ENCODE measurements around the gene BST1. TPM values are rescaled to one million over a fixed set of nuclear protein-coding genes. Genes with fewer than 3 reads are reported as not detected.

BST1 gene
- total RNA-seq, 1 experiment from 2014 or later, result not detected

GRCh38 chr4:15704129-15704528 is 1.3 kb downstream of the BST1 start:
- Histone ChIP-seq H3K79me2 (ENCODE audit: insufficient read depth, low read length) (no peaks in the 10 kb centered on the region), H4K91ac (ENCODE audit: insufficient read length, low read depth, low read length) (no peak overlapping the region), H2BK5ac (ENCODE audit: insufficient read length, low read length) (no peak overlapping the region), H2BK15ac (ENCODE audit: low read depth, low read length) (no peak overlapping the region), H2AK5ac (ENCODE audit: insufficient read length, low read length) (no peak overlapping the region), H3K4me1 (ENCODE audit: insufficient read depth, low read length) (no peaks in the 10 kb centered on the region; the same call in 1 of the 2 replicates), H2BK12ac (ENCODE audit: insufficient read length, low read depth, low read length) (no peak overlapping the region), H4K20me1 (ENCODE audit: control insufficient read depth, insufficient read depth, insufficient read length) (no peaks in the 10 kb centered on the region), H3K4ac (ENCODE audit: low read depth, low read length) (no peak overlapping the region), H2AFZ (ENCODE audit: low read length) (no peak overlapping the region), H3K23ac (ENCODE audit: insufficient read length, low read depth, low read length) (no peak overlapping the region), H3K23me2 (ENCODE audit: insufficient read length, low read depth, low read length, poor library complexity, severe bottlenecking) (no peaks in the 10 kb centered on the region), H3K9me3 (ENCODE audit: control insufficient read depth, low read depth, low read length) (no peaks in the 10 kb centered on the region), H3K14ac (ENCODE audit: insufficient read depth, low read length) (no peak overlapping the region), H3K9ac (ENCODE audit: extremely low read depth, insufficient read length, low read length) (no peak overlapping the region), H3K18ac (ENCODE audit: insufficient read length, low read depth, low read length) (no peak overlapping the region), H3K27me3 (ENCODE audit: insufficient read depth, low read length) (no peaks in the 10 kb centered on the region), H3K4me2 (ENCODE audit: insufficient read depth, insufficient read length, low read length) (no peak overlapping the region), H3K27ac (ENCODE audit: insufficient read length, low read depth, low read length) (no peak overlapping the region), H3K56ac (ENCODE audit: insufficient read length, low read depth, low read length) (no peak overlapping the region), H4K8ac (replicated peaks; ENCODE audit: insufficient read length, low read depth, low read length) (no peak overlapping the region), H4K5ac (ENCODE audit: insufficient read length, low read depth, low read length) (no peak overlapping the region), H3K79me1 (ENCODE audit: insufficient read depth, low read depth, low read length, poor library complexity, severe bottlenecking) (no peaks in the 10 kb centered on the region), H2BK120ac (ENCODE audit: low read depth, low read length, poor library complexity, severe bottlenecking) (no peak overlapping the region), H3T11ph (ENCODE audit: low read length) (no peak overlapping the region), H2BK20ac (ENCODE audit: low read depth, low read length, poor library complexity, severe bottlenecking) (no peak overlapping the region)
- no peak for DNase-seq
- H3K4me1 Mint-ChIP-seq, result peaks cover 16 to 17% of the 10 kb centered on the region in 2 experiments
- H3K36me3 Mint-ChIP-seq (ENCODE audit: insufficient read depth in 1 of 3, low read depth in 3 of 3), result peaks cover 4 to 12% (median 11%) of the 10 kb centered on the region in 3 experiments
- TF ChIP-seq, protein P1, sequence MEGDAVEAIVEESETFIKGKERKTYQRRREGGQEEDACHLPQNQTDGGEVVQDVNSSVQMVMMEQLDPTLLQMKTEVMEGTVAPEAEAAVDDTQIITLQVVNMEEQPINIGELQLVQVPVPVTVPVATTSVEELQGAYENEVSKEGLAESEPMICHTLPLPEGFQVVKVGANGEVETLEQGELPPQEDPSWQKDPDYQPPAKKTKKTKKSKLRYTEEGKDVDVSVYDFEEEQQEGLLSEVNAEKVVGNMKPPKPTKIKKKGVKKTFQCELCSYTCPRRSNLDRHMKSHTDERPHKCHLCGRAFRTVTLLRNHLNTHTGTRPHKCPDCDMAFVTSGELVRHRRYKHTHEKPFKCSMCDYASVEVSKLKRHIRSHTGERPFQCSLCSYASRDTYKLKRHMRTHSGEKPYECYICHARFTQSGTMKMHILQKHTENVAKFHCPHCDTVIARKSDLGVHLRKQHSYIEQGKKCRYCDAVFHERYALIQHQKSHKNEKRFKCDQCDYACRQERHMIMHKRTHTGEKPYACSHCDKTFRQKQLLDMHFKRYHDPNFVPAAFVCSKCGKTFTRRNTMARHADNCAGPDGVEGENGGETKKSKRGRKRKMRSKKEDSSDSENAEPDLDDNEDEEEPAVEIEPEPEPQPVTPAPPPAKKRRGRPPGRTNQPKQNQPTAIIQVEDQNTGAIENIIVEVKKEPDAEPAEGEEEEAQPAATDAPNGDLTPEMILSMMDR (conservative IDR thresholded peaks at IDR 0.05), result no peak
- H3K9me3 Mint-ChIP-seq, result peaks cover 7 to 16% of the 10 kb centered on the region in 2 experiments
- H3K27ac Mint-ChIP-seq, result no peak overlapping the region
- peaks cover 3% of the 10 kb centered on the region; the same call in 1 of the 2 replicates for H3K27me3 Mint-ChIP-seq (ENCODE audit: low read depth)
- H3K4me3 Mint-ChIP-seq, result no peak overlapping the region
